Measurements from ENCODE around the gene OSBPL7.

GRCh38 chr17:47837401-47838039, 15.9 kb upstream of the OSBPL7 start:
- TF ChIP-seq CTCF (IDR thresholded peaks at IDR 0.05), result no peak
- TF ChIP-seq POLR2AphosphoS5 (IDR thresholded peaks at IDR 0.05), result no peak
